ENCODE measurements around the gene FAT1. TPM values are rescaled to one million over a fixed set of nuclear protein-coding genes. Genes with fewer than 3 reads are reported as not detected.

The FAT1 gene
- total RNA-seq, 4 donors from 2014 or later: 91.2 to 133 (median 105) TPM

DNA sequence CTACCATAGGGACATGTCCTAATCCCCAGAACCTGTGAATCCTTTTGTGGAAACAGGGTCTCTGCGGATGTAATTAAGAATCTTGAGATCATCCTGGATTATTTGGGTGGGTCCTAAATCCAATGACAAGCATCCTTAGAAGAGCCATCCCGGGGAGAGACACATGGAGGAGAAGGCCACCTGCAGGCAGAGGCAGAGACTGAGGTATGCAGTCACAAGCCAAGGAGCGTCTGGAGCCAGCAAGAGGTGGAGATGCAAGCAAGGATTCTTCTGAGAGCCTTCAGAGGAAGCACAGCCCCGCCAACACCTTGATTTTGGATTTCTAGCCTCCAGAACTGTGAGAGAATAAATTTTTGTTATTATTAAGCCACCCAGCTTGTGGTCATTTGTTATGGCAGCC, 13.8 kb upstream of the FAT1 start:
- whole genome bisulfite sequencing: 80% methylated on average over 4 of the region's 4 CpGs
- Histone ChIP-seq H3K4me1 (no peaks in the 10 kb centered on the region), H3K27me3 (no peaks in the 10 kb centered on the region), H3K9me3 (no peaks in the 10 kb centered on the region), H3K27ac (no peak overlapping the region), H3K4me3 (no peak overlapping the region), H3K36me3 (no peaks in the 10 kb centered on the region)
- DNase-seq (ENCODE audit: low spot score in 2 of 2): no peak
- no peak for TF ChIP-seq POLR2AphosphoS5 (IDR thresholded peaks at IDR 0.05)
- no peak for TF ChIP-seq EP300 (IDR thresholded peaks at IDR 0.05)
- TF ChIP-seq, protein P1, sequence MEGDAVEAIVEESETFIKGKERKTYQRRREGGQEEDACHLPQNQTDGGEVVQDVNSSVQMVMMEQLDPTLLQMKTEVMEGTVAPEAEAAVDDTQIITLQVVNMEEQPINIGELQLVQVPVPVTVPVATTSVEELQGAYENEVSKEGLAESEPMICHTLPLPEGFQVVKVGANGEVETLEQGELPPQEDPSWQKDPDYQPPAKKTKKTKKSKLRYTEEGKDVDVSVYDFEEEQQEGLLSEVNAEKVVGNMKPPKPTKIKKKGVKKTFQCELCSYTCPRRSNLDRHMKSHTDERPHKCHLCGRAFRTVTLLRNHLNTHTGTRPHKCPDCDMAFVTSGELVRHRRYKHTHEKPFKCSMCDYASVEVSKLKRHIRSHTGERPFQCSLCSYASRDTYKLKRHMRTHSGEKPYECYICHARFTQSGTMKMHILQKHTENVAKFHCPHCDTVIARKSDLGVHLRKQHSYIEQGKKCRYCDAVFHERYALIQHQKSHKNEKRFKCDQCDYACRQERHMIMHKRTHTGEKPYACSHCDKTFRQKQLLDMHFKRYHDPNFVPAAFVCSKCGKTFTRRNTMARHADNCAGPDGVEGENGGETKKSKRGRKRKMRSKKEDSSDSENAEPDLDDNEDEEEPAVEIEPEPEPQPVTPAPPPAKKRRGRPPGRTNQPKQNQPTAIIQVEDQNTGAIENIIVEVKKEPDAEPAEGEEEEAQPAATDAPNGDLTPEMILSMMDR (IDR thresholded peaks at IDR 0.05): no peak
- TF ChIP-seq POLR2A (IDR thresholded peaks at IDR 0.05): no peak

DNA sequence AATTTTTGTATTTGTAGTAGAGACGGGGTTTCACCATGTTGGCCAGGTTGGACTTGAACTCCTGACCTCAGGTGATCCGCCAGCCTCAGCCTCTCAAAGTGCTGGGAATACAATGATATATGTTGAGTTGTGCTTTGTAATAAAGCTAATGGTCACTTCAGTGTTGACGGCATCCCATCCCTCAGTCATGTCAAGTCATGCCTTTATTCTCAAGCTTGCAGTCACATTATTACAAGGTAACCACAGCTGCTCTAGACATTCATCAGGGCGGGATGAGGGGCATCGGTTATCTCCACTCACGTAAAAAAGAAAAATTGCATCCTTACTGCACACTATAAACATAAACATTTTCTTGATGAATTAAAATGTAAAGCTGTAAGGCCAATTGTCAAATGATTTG, 12.8 kb upstream of the FAT1 start:
- Histone ChIP-seq H3K36me3 (no peaks in the 10 kb centered on the region), H3K4me3 (no peak overlapping the region), H3K9me3 (no peaks in the 10 kb centered on the region), H3K27me3 (no peaks in the 10 kb centered on the region), H3K4me1 (no peaks in the 10 kb centered on the region), H3K27ac (no peak overlapping the region)
- TF ChIP-seq, protein P1 (IDR thresholded peaks at IDR 0.05): no peak
- no peak for TF ChIP-seq POLR2AphosphoS5 (IDR thresholded peaks at IDR 0.05)
- no peak for TF ChIP-seq EP300 (IDR thresholded peaks at IDR 0.05)
- no peak for DNase-seq (ENCODE audit: low spot score in 2 of 2)
- 93% methylated on average over 6 of the region's 6 CpGs for WGBS

DNA sequence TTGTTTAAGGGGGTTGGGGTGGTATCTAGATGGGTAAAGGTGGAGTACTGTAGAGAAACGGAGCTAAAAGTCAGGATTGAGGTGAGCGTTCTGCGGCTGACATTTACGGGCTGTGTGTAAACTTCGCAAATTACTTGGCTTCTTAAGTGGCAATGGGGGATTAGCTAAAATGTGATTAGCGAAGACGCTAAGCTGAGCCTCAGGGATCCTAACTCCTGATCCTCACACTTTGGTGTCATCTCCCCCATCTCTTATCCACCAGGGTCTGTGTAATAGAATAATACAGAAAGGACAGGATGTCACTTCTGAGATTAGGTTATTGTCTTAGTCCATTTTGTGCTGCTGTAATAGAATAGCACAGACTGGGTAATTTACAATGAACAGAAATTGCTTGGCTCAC, 10.6 kb upstream of the FAT1 start:
- TF ChIP-seq POLR2AphosphoS5 (IDR thresholded peaks at IDR 0.05): no peak
- TF ChIP-seq, protein P1 (IDR thresholded peaks at IDR 0.05): no peak
- no peak for TF ChIP-seq EP300 (IDR thresholded peaks at IDR 0.05)
- no peak for TF ChIP-seq POLR2A (IDR thresholded peaks at IDR 0.05)
- H3K9me3 ChIP-seq: no peaks in the 10 kb centered on the region
- 90% methylated on average over 7 of the region's 7 CpGs for WGBS
- H3K36me3 ChIP-seq: no peaks in the 10 kb centered on the region
- DNase-seq (ENCODE audit: low spot score in 2 of 2): no peak
- no peaks in the 10 kb centered on the region for H3K4me1 ChIP-seq
- no peaks in the 10 kb centered on the region for H3K27me3 ChIP-seq
- H3K4me3 ChIP-seq: no peak overlapping the region
- no peak overlapping the region for H3K27ac ChIP-seq

DNA sequence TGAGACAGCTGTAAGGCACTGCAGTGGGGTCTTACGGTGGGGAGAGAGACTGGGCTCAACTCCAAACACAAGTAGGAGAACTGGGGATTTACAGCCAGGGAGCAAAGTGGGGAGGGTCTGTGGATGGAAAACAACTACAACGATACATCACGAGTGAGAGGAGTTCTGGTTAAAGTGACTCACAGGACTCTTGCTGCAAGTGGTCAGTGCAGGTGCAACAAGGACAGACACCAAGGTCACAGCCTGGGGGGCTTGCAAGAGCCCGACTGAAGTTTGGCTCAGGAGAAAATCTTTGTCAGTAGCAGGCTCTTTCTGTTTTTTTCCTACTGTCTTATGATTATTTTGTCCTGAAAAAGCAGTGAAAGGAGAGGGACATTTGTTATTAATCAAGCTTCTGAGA, 10.1 kb upstream of the FAT1 start:
- WGBS: 70% methylated on average over 4 of the region's 4 CpGs
- Histone ChIP-seq H3K4me3 (no peak overlapping the region), H3K9me3 (no peaks in the 10 kb centered on the region), H3K4me1 (no peaks in the 10 kb centered on the region), H3K27ac (no peak overlapping the region), H3K27me3 (no peaks in the 10 kb centered on the region), H3K36me3 (no peaks in the 10 kb centered on the region)
- TF ChIP-seq EP300 (IDR thresholded peaks at IDR 0.05) (no peak), POLR2AphosphoS5 (IDR thresholded peaks at IDR 0.05) (no peak), POLR2A (IDR thresholded peaks at IDR 0.05) (no peak)
- TF ChIP-seq, protein P1 (IDR thresholded peaks at IDR 0.05): no peak
- DNase-seq (ENCODE audit: low spot score in 2 of 2): no peak

DNA sequence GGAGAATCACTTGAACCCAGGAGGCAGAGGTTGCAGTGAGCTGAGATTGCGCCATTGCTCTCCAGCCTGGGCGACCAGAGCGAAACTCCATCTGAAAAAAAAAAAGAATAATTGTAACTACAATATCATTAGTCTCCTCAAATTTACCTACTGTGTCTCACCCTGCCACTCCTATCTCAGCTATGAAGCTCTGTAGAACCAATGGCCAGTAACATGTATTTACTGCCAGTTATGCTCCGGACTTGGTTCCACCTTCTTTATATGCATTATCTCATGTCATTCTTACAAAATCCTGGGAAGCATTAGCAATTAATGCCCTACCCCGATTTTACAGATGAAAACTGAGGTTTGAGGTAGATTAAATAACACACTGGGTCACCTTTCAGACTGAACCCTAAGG, 7.0 kb upstream of the FAT1 start:
- no peak for DNase-seq (ENCODE audit: low spot score in 2 of 2)

More for the DNA sequence above, 7.0 kb upstream of the FAT1 start:
- TF ChIP-seq EP300 (IDR thresholded peaks at IDR 0.05): no peak
- no peak for TF ChIP-seq POLR2A (IDR thresholded peaks at IDR 0.05)
- no peak for TF ChIP-seq POLR2AphosphoS5 (IDR thresholded peaks at IDR 0.05)
- TF ChIP-seq, protein P1 (IDR thresholded peaks at IDR 0.05): no peak
- Histone ChIP-seq H3K27ac (no peak overlapping the region), H3K9me3 (no peaks in the 10 kb centered on the region), H3K27me3 (peaks cover 7% of the 10 kb centered on the region), H3K36me3 (no peaks in the 10 kb centered on the region), H3K4me3 (no peak overlapping the region), H3K4me1 (peaks cover 21% of the 10 kb centered on the region)
- whole genome bisulfite sequencing: 92% methylated on average over 5 of the region's 5 CpGs

Data from suprapubic skin (tissue), 4 donors.